GM18526 (cell line): ENCODE measurements around the gene C16orf74.

Source experiments
- POLR2A ChIP-seq: IDR thresholded peaks from 3 replicates; pipeline ENCODE4 v1.6.1; 2011; ENCODE audit not compliant: insufficient read length; ENCODE audit errors: extremely low read depth

C16orf74 gene

DNA sequence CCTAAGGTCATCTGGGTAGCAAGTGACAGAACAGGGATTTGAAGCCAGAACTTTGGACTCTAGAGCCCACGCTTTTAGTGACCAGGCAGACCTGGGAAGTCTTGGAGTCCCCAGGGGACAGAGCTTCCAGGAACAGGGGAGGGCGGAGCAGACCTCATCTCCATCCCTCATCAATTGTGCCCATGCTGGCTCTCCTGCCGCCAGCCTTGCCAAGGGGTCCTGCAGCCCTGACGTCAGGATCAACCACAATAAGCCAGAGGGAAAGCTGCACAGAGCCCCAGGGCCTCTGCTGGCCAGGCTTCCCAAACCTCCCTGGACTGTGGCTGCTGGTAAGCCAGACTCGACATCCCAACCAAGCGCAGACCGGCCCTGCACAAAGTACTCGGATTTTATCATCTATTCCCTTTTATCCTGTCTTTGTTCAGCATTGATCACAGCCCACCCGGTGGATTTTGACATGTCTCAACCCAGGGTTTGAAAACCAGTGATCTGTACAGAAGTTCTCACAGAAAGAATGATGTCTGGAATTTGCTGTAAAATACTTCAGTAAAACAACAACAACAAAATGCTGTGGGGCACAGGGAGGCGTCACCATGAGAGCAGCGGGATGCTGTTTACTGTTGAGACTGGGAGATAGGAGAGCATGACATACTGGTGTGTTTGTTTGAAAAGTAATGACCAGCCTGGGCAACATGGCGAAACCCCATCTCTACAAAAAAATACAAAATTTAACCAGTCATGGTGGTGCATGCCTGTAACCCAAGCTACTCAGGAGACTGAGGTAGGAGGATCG is 11.8 kb downstream of the C16orf74 start:
- TF ChIP-seq POLR2A: no peak

DNA sequence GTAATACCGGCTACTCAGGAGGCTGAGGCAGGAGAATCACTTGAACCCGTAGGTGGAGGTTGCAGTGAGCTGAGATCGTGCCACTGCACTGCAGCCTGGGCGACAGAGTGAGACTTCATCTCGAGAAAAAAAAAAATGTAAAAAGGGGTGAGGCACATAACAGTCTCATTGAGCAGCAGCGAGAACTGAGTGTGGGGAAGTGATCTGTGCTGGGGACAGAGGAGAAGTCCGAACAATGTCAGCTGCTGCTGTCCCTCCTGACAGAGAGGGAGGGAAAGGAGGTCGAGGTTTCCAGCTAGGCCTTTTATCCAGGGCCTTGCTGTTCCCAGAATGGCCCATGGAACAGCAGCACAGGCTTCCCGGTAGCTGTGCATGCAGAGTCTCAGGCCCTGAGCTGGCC is 14.0 kb downstream of the C16orf74 start:
- TF ChIP-seq POLR2A: no peak

DNA sequence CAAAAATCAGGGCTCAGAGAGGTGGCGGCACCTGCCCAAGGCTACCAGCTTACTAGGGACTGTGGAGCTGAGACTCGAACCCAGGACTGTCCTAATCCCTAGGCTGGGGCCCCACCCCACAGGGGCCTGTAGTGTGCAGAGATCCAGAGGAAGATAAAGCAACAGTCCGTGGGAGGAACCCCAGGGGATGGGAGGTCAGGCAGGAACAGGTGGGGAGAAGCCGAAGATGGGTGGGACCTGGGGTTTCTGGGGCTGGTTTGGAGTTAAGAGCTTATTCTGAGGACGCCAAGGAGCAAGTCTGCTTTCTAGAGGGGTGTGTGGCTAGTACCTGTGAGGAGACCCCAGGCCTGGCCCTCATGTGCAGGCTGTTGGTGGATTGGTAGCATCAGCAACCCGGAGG is 14.9 kb downstream of the C16orf74 start:
- no peak for TF ChIP-seq POLR2A

DNA sequence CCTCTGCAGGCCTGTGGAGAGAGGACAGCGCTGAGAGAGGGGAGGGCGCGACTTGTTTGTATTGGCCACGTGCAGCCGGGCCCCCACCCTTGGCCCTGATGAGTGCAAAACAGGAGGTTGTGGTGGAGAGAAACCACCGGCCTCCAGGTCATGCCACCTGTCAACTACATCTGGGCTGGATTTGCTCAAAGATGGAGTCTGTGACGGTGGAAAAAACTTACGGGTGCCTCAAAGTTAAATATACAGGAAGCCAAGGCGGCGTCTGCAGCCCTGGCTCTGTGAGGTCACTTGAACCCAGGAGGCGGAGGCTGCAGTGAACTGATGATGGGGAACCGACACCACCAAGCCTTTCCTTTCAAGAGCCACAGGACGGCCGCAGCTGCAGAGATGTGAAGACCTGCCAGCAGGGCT is 15.7 kb downstream of the C16orf74 start:
- TF ChIP-seq POLR2A: no peak

DNA sequence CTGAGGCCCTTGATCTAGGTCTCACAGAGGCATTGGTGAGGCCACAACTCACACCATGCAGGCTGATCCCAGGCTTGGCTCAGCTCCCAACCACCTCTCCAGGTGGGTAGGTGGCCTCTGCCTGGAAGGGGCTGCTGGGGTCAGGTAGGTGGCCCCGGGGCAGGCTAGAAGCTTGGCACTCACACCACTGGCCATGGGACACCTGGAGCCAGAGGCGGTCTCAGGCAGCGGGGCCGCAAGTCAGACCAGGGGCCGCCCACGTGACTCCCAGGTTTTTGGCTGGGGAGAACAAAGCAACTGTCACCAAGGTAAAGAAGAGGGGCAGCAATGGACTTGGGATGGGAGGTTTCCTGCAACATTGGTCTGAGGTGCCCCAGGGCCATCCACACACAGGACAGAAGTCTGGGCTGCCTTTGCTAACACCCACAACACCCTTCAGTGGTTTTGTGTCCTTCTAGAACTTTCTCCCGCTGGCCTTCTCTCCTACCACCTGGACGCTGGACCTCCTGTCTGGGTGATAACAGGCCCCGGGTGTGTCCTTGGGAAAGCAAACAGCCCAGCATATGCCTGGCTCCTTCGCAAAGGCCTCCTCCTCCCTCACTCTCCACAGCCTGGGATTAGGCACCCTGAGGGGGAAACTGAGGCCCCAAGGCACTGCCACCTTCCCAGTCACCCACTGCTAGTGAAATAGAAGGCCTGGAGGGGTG is 16.4 kb downstream of the C16orf74 start:
- TF ChIP-seq POLR2A: no peak

DNA sequence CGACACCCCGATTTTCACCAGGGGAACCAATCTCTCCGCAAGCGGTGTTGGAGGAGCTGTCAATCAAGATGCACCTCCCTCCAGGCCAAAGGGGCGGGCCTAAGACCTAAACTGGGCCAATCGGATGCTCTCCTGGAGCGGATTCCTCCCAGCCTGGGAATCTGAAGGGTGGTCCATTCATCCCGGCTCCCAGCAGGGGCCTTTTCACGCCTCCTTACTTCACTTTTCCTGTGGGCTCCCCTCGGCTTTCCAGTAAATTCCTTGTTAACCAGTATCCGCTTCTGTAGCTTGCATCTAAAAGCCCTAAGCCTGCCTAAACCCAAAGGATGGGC is 17.1 kb downstream of the C16orf74 start:
- no peak for TF ChIP-seq POLR2A

DNA sequence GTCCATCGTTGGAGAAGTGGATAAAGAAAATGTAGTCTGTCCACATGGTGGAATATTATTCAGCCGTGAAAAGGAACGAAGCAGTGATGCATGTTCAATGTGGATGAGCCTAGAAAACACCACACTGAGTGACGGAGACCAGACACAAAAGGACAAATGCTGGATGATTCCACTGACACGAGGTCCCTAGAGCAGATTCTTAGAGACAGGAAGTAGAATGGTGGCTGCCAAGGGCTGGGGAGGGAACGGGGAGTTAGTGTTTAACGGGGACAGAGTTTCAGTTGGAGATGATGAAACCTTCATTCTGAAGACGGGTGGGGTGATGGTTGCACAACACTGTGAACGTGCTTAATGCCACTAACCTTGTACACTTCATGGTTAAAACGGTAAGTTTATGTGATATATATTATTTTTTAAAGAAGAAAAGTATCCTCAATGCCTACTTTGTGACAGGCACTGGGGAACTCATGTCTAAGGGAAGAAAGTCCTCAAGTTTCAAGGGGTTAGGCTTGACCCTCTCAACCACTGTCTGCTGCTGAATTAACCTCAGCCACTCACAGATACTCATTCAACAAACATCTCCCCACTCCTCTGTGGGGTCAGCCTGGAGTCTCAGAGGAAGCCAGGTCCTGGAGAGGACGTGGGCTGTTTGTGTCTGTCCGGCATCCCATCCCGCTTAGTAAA is 17.6 kb downstream of the C16orf74 start:
- TF ChIP-seq POLR2A: no peak

DNA sequence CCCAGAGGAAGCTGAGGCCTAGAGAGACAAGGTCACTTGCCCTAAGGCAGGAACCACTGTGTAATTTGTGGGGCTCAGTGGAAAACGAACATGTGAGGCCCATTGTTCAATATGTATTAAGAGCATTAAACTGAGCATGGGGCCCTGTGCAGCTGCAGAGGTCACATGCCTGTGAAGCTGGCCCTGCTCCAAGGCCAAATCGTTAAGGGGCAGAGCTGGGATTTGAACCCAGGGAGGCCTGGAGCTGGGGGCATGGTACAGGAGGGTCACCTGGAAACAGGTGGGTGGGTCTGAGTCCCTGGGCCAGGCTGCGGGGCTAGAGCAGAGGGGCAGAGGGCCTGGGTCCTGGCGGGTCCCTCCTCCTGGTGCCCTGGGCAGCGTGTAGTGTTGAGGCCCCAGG is 19.7 kb downstream of the C16orf74 start:
- TF ChIP-seq POLR2A: no peak

DNA sequence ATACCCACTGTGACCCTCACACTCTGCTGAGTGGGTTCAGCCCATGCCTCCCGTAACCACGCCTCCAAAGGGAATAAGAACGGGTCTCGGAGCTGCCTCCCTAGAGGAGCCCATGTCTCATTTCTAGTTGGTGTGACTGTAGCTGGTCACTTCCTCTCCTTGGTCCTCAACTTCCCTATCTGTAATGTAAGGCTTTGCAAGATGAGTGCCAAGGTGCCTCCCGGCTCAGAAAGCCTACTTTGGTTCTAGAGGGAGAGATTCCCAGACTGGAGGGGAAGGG is 20.8 kb downstream of the C16orf74 start:
- no peak for TF ChIP-seq POLR2A

DNA sequence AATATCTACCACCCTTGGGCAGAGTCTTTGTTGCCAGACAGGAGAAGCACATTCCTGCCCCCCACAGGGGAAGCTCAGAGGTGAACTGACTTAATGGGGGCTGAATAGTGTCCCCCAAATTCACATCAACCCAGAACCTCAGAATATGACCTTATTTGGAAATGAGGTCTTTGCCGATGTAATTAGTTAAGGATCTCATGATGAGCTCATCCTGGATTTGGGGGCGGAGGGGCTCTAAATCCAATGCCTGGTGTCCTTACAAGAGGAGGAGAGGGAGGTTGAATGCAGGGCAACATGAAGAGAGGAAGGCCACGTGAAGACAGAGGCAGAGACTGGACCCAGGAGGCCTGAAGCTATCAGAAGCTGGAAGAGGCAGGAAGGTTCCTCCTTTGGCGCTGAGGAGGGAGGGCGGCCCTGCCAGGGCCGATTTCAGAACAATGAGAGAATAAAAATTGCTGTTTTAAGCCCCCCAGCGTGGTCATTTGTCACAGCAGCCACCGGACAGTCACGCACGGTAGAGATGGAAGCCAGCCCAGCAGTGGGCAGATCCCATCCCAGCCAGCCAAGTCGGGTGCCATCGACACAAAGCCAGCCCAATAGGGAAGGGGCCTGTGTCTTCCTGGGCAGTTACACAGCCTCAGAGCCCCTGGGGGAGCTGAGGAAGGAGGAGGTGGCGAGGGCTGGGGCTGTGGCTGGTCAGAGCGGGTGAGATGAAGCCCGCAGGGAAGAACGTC is 21.3 kb downstream of the C16orf74 start:
- no peak for TF ChIP-seq POLR2A

DNA sequence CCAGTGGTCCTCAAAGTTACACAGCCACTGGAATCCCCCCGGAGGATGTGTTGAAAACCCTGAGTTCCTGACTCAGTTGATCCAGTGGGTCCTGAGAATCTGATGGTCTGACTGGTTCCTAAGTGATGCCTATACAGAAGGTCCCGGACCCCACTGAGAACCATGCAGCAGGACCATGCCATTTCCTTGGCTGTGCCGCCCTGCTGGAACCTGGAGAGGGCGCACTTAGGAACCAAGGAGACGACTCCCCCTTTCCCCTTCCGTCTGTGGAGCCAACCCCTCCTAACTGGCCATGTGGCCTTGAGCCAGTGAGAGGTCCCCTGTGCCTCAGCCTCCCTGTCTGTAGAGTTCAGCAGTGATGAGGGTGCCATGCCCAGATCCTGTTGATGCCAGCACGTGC is 22.0 kb downstream of the C16orf74 start:
- TF ChIP-seq POLR2A: no peak

DNA sequence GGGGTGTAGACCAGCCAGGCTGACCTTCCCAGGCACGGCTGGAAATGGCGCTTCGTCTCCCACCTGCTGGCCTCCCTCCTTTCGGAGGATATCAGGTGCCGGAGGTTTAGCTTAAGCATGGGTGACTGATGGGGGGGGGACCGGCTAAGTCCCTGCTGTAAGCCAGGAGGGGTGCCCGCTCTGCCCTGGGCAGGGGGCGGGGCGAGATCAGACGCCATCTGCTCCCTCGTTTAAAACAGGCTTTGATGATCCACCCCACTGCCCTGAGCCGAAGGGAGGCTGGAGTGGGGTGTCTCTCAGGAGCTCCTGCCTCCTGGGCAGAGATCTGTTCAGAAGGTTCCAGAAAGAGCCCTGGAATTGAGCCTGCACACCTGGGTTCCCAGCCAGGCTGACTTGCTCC is 26.0 kb downstream of the C16orf74 start:
- TF ChIP-seq POLR2A: no peak

DNA sequence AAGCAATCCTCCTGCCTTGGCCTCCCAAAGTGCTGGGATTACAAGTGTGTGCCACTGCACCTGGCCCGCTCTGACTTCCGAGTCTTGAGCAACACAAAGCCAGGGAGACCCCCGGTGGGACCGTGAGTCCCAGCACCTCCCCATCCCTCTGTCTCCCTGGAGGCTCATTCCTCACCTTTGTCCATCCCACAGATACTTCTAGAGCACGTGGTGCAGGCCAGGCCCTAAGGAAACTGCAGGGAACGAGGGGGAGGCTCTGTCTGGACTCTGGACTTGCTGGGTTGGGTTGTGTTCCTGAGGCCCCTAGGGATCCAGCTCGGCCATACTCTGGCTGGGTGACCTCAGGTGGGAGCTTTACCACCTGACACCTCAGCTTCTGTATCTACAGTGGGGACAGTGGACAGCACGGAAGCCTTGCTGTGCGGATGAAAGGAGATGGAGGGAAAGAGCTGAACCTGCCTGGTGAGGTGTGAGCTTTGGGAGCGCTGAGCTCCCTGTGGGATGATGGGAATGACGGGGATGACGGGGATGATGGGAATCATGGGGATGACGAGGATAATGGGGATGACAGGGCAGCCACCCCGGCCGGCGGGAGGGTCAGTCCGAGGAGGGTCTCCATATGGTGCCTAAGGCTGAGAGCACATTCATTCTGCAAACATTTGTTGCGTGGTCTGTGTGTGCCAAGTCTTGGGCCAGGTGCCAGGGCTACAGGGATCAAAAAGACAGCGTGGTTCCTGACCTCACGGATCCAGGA is 26.6 kb downstream of the C16orf74 start:
- no peak for TF ChIP-seq POLR2A

DNA sequence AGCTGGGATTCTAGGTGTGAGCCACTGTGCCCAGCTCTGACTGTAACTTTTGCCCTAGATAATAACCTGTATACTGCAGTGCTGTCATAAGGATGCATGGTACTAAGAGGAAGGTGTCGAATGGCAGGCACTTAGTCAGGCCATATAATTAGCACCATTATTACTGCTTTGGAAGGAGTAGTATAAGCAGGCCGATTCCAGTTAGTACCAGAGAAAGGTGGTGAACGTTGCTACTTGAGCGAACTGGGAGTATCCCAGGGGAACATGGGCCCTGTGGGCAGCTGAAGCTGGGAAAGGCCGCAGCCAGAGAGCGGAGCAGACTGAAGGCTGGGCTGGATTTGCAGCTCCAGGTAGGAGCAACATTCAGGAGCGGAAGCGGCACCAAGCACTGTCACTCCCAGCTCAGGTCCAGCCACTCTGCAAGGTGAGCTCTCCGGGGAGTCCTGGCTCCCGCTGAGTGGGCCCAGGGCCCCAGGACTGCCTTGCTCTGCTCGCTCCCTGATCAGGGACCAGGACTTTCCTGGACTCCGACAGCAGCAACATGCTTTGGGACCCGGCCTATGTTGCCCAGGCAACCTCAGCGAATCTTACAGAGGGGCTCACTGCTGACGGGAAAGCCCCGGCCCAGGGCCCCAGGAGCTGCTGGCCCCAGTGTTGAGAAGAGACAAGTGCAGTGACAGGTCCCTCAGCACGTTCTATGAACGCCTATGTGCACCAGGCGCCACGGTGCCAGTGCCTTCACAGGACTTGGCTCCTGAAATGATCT is 28.6 kb downstream of the C16orf74 start:
- no peak for TF ChIP-seq POLR2A
